ENCODE data around the gene BMX. TPM values are rescaled to one million over a fixed set of nuclear protein-coding genes. Genes with fewer than 3 reads are reported as not detected.

The BMX gene
- total RNA-seq, 1 experiment from 2014 or later = not detected

DNA sequence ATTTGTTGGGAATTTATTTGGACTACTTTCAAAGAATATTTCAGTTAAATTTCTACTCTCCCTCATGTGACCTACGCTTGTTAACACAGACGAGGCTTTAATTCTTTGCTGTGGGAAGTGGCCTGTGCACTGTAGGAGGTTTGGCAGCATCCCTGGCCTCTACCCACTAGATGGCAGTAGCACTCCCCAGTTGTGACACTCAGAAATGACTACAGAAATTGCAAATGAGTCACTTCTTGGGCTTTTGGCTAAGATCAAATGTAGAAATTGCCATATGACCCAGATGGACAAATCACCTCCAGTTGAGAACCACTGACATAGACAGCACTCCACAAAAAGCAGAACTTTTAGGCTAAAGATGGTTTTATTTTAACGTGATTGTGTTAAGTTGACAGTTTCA is 29.6 kb upstream of the BMX start:
- H3K27me3 ChIP-seq (ENCODE audit: insufficient read depth, low read length) = no peaks in the 10 kb centered on the region
- no peak overlapping the region for H3K9ac ChIP-seq (ENCODE audit: extremely low read depth, insufficient read length, low read length)
- no peak overlapping the region for H4K8ac ChIP-seq (replicated peaks; ENCODE audit: insufficient read length, low read depth, low read length)
- H2BK20ac ChIP-seq (ENCODE audit: low read depth, low read length, poor library complexity, severe bottlenecking) = no peak overlapping the region
- Mint-ChIP-seq H3K4me3 (no peak overlapping the region), H3K4me1 (peaks cover 26 to 33% of the 10 kb centered on the region in 2 experiments), H3K9me3 (no peaks in the 10 kb centered on the region), H3K27me3 (ENCODE audit: low read depth) (no peaks in the 10 kb centered on the region), H3K27ac (no peak overlapping the region), H3K36me3 (ENCODE audit: insufficient read depth in 1 of 3, low read depth in 3 of 3) (no peaks in the 10 kb centered on the region; a peak in 2 of 7 replicates)
- DNase-seq = peak; percentile 72
- no peak overlapping the region for H2BK15ac ChIP-seq (ENCODE audit: low read depth, low read length)
- no peak overlapping the region for H3K18ac ChIP-seq (ENCODE audit: insufficient read length, low read depth, low read length)
- peaks cover 7% of the 10 kb centered on the region; the same call in 1 of the 2 replicates for H3K4me1 ChIP-seq (ENCODE audit: insufficient read depth, low read length)
- H3K23ac ChIP-seq (ENCODE audit: insufficient read length, low read depth, low read length) = no peak overlapping the region
- H3K79me2 ChIP-seq (ENCODE audit: insufficient read depth, low read length) = no peaks in the 10 kb centered on the region
- no peak overlapping the region for H4K5ac ChIP-seq (ENCODE audit: insufficient read length, low read depth, low read length)
- no peak overlapping the region for H2AK5ac ChIP-seq (ENCODE audit: insufficient read length, low read length)
- TF ChIP-seq CTCF (conservative IDR thresholded peaks at IDR 0.05) = peak; percentile 92
- no peak overlapping the region for H2BK120ac ChIP-seq (ENCODE audit: low read depth, low read length, poor library complexity, severe bottlenecking)
- H3T11ph ChIP-seq (ENCODE audit: low read length) = no peak overlapping the region
- no peak overlapping the region for H3K14ac ChIP-seq (ENCODE audit: insufficient read depth, low read length)
- H3K23me2 ChIP-seq (ENCODE audit: insufficient read length, low read depth, low read length, poor library complexity, severe bottlenecking) = no peaks in the 10 kb centered on the region
- H4K91ac ChIP-seq (ENCODE audit: insufficient read length, low read depth, low read length) = no peak overlapping the region
- no peak overlapping the region for H3K56ac ChIP-seq (ENCODE audit: insufficient read length, low read depth, low read length)
- H3K27ac ChIP-seq (ENCODE audit: insufficient read length, low read depth, low read length) = no peak overlapping the region
- H3K79me1 ChIP-seq (ENCODE audit: insufficient read depth, low read depth, low read length, poor library complexity, severe bottlenecking) = no peaks in the 10 kb centered on the region
- no peak overlapping the region for H2BK5ac ChIP-seq (ENCODE audit: insufficient read length, low read length)
- H3K4ac ChIP-seq (ENCODE audit: low read depth, low read length) = no peak overlapping the region
- H3K9me3 ChIP-seq (ENCODE audit: control insufficient read depth, low read depth, low read length) = no peaks in the 10 kb centered on the region
- no peak overlapping the region for H2BK12ac ChIP-seq (ENCODE audit: insufficient read length, low read depth, low read length)
- H2AFZ ChIP-seq (ENCODE audit: low read length) = no peak overlapping the region
- WGBS (ENCODE audit: extremely low coverage, insufficient read length, low lambda C conversion rate) = no CpG with 5 or more reads among the region's 3 CpGs
- H4K20me1 ChIP-seq (ENCODE audit: control insufficient read depth, insufficient read depth, insufficient read length) = no peaks in the 10 kb centered on the region
- H3K4me2 ChIP-seq (ENCODE audit: insufficient read depth, insufficient read length, low read length) = no peak overlapping the region

Measured in H9 (cell line).